ENCODE measurements around the gene TES. TPM values are rescaled to one million over a fixed set of nuclear protein-coding genes. Genes with fewer than 3 reads are reported as not detected.
A peak's percentile ranks its signal among the peaks of the same experiment; 100 is the strongest.

TES gene
- total RNA-seq, 1 experiment from 2014 or later, result 28.2 TPM

GRCh38 chr7:116167177-116167576 lies 43.2 kb upstream of the TES start:
- H3K4me3 Mint-ChIP-seq, result no peak overlapping the region
- H3K27ac ChIP-seq (ENCODE audit: insufficient read length, low read depth, low read length), result no peak overlapping the region
- TF ChIP-seq CTCF (conservative IDR thresholded peaks at IDR 0.05), result peak; percentile 52
- no peaks in the 10 kb centered on the region for H3K27me3 ChIP-seq (ENCODE audit: insufficient read depth, low read length)
- H2BK20ac ChIP-seq (ENCODE audit: low read depth, low read length, poor library complexity, severe bottlenecking), result no peak overlapping the region
- H2AFZ ChIP-seq (ENCODE audit: low read length), result no peak overlapping the region
- no peak overlapping the region for H2BK5ac ChIP-seq (ENCODE audit: insufficient read length, low read length)
- peaks cover 6 to 8% of the 10 kb centered on the region in 2 experiments; a peak in 2 of 4 replicates for H3K4me1 Mint-ChIP-seq
- no peaks in the 10 kb centered on the region for H3K9me3 ChIP-seq (ENCODE audit: control insufficient read depth, low read depth, low read length)
- no peak overlapping the region for H3T11ph ChIP-seq (ENCODE audit: low read length)
- H3K9ac ChIP-seq (ENCODE audit: extremely low read depth, insufficient read length, low read length), result no peak overlapping the region
- no peak overlapping the region for H3K4ac ChIP-seq (ENCODE audit: low read depth, low read length)
- H3K36me3 Mint-ChIP-seq (ENCODE audit: insufficient read depth in 1 of 3, low read depth in 3 of 3), result no peaks in the 10 kb centered on the region
- H2BK12ac ChIP-seq (ENCODE audit: insufficient read length, low read depth, low read length), result no peak overlapping the region
- H2BK120ac ChIP-seq (ENCODE audit: low read depth, low read length, poor library complexity, severe bottlenecking), result no peak overlapping the region
- no peak overlapping the region for H4K91ac ChIP-seq (ENCODE audit: insufficient read length, low read depth, low read length)
- no peaks in the 10 kb centered on the region for H4K20me1 ChIP-seq (ENCODE audit: control insufficient read depth, insufficient read depth, insufficient read length)
- peaks cover 11% of the 10 kb centered on the region for H3K27me3 Mint-ChIP-seq (ENCODE audit: low read depth)
- H2AK5ac ChIP-seq (ENCODE audit: insufficient read length, low read length), result no peak overlapping the region
- no peaks in the 10 kb centered on the region for H3K79me1 ChIP-seq (ENCODE audit: insufficient read depth, low read depth, low read length, poor library complexity, severe bottlenecking)
- H3K56ac ChIP-seq (ENCODE audit: insufficient read length, low read depth, low read length), result no peak overlapping the region
- no peak for DNase-seq
- H3K9me3 Mint-ChIP-seq, result no peaks in the 10 kb centered on the region
- H2BK15ac ChIP-seq (ENCODE audit: low read depth, low read length), result no peak overlapping the region
- H3K14ac ChIP-seq (ENCODE audit: insufficient read depth, low read length), result no peak overlapping the region
- H3K4me1 ChIP-seq (ENCODE audit: insufficient read depth, low read length), result no peaks in the 10 kb centered on the region
- H3K23me2 ChIP-seq (ENCODE audit: insufficient read length, low read depth, low read length, poor library complexity, severe bottlenecking), result no peaks in the 10 kb centered on the region
- no peak overlapping the region for H3K23ac ChIP-seq (ENCODE audit: insufficient read length, low read depth, low read length)
- no peak overlapping the region for H3K27ac Mint-ChIP-seq
- H4K5ac ChIP-seq (ENCODE audit: insufficient read length, low read depth, low read length), result no peak overlapping the region
- H3K79me2 ChIP-seq (ENCODE audit: insufficient read depth, low read length), result no peaks in the 10 kb centered on the region
- no peak overlapping the region for H3K18ac ChIP-seq (ENCODE audit: insufficient read length, low read depth, low read length)
- no peak overlapping the region for H4K8ac ChIP-seq (replicated peaks; ENCODE audit: insufficient read length, low read depth, low read length)
- WGBS (ENCODE audit: extremely low coverage, insufficient read length, low lambda C conversion rate), result no CpG with 5 or more reads among the region's 4 CpGs
- no peak overlapping the region for H3K4me2 ChIP-seq (ENCODE audit: insufficient read depth, insufficient read length, low read length)
